GM23338 (cell line): ENCODE measurements around the gene TAGLN2.

Experiments
- CREB1 ChIP-seq: fragments of 250-450 bp; sonication (Bioruptor Pico); IDR thresholded peaks from 2 replicates; pipeline ENCODE4 v1.5.0; 2020; ENCODE audit warnings: low read depth, mild to moderate bottlenecking, moderate library complexity
- ETS1 ChIP-seq: IDR thresholded peaks from 2 replicates; pipeline ENCODE4 v1.6.1; 2016; ENCODE audit warnings: antibody characterized with exemption
- EZH2 ChIP-seq: fragments of 200-600 bp; sonication (generic); IDR thresholded peaks from one replicate; pipeline ENCODE4 v1.8.0; 2017; ENCODE audit warnings: antibody characterized with exemption, mild to moderate bottlenecking, low read depth; ENCODE audit not compliant: unreplicated experiment
- EZH2phosphoT487 ChIP-seq: fragments of 200-600 bp; sonication (generic); IDR thresholded peaks from one replicate; pipeline ENCODE4 v1.8.1; 2018; ENCODE audit warnings: antibody characterized with exemption; ENCODE audit not compliant: unreplicated experiment
- JUNB ChIP-seq: IDR thresholded peaks from one replicate; pipeline ENCODE4 v1.6.1; 2016; ENCODE audit warnings: antibody characterized with exemption; ENCODE audit not compliant: unreplicated experiment
- NANOG ChIP-seq: IDR thresholded peaks from 2 replicates; pipeline ENCODE4 v1.6.1; 2016; ENCODE audit warnings: antibody characterized with exemption, borderline replicate concordance
- POLR2AphosphoS5 ChIP-seq: IDR thresholded peaks from 2 replicates; pipeline ENCODE4 v1.6.1; 2016; ENCODE audit warnings: antibody characterized with exemption, low read depth
- STAT1 ChIP-seq: IDR thresholded peaks from one replicate; pipeline ENCODE4 v1.6.1; 2016; ENCODE audit warnings: antibody characterized with exemption; ENCODE audit not compliant: unreplicated experiment
- ZNF114 ChIP-seq: fragments of 250-450 bp; sonication (Bioruptor Pico); IDR thresholded peaks from 2 replicates; pipeline ENCODE4 v1.5.0; 2020; ENCODE audit warnings: mild to moderate bottlenecking, moderate library complexity
- ZNF331 ChIP-seq: fragments of 250-450 bp; sonication (Bioruptor Pico); IDR thresholded peaks from 2 replicates; pipeline ENCODE4 v1.5.0; 2020; ENCODE audit warnings: low read depth, mild to moderate bottlenecking, moderate library complexity
- TF ChIP-seq, protein P1 (sequence below), 2 experiments: fragments of 200-600 bp in 1 of 2; sonication (generic) in 1 of 2; conservative IDR thresholded peaks; 2 replicates each; pipeline versions ENCODE4 v1.5.1 to v1.6.1; 2016 to 2017; ENCODE audit warnings: antibody characterized with exemption in 2 of 2, low read depth in 2 of 2, mild to moderate bottlenecking in 2 of 2, moderate library complexity in 1 of 2
- TF ChIP-seq, protein P2 (sequence below): IDR thresholded peaks from one replicate; pipeline ENCODE4 v1.6.1; 2018; ENCODE audit warnings: antibody characterized with exemption; ENCODE audit not compliant: unreplicated experiment

DNA sequence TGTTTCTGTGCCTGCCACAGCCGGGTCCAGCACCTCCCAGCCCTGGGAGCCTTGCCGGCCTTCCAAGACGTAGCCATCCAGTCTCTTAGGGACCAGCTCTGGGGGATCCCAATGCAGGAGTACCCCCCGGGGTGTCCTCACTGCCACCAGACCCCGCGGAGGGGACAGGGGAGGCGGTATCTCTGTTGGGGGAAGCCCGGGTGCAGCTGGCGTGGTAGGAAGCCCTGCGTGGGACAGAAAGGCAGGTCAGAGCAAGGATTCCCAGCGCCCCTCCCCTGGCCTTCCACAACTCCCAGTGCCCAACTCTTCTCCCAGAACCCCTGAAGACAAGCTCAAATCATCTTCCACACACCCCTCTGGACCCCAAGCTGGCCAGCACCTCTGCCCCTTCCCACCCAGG, 4.9 kb upstream of the TAGLN2 start:
- TF ChIP-seq EZH2 (no peak), POLR2AphosphoS5 (no peak), JUNB (no peak), EZH2phosphoT487 (no peak), CREB1 (no peak), STAT1 (no peak), NANOG (no peak), ETS1 (no peak), ZNF331 (CRISPR knock-in tag) (no peak), ZNF114 (no peak)
- TF ChIP-seq, protein P1, sequence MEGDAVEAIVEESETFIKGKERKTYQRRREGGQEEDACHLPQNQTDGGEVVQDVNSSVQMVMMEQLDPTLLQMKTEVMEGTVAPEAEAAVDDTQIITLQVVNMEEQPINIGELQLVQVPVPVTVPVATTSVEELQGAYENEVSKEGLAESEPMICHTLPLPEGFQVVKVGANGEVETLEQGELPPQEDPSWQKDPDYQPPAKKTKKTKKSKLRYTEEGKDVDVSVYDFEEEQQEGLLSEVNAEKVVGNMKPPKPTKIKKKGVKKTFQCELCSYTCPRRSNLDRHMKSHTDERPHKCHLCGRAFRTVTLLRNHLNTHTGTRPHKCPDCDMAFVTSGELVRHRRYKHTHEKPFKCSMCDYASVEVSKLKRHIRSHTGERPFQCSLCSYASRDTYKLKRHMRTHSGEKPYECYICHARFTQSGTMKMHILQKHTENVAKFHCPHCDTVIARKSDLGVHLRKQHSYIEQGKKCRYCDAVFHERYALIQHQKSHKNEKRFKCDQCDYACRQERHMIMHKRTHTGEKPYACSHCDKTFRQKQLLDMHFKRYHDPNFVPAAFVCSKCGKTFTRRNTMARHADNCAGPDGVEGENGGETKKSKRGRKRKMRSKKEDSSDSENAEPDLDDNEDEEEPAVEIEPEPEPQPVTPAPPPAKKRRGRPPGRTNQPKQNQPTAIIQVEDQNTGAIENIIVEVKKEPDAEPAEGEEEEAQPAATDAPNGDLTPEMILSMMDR (conservative IDR thresholded peaks at IDR 0.05; ENCODE audit: low read depth in 2 of 2) = no peak
- TF ChIP-seq, protein P2, sequence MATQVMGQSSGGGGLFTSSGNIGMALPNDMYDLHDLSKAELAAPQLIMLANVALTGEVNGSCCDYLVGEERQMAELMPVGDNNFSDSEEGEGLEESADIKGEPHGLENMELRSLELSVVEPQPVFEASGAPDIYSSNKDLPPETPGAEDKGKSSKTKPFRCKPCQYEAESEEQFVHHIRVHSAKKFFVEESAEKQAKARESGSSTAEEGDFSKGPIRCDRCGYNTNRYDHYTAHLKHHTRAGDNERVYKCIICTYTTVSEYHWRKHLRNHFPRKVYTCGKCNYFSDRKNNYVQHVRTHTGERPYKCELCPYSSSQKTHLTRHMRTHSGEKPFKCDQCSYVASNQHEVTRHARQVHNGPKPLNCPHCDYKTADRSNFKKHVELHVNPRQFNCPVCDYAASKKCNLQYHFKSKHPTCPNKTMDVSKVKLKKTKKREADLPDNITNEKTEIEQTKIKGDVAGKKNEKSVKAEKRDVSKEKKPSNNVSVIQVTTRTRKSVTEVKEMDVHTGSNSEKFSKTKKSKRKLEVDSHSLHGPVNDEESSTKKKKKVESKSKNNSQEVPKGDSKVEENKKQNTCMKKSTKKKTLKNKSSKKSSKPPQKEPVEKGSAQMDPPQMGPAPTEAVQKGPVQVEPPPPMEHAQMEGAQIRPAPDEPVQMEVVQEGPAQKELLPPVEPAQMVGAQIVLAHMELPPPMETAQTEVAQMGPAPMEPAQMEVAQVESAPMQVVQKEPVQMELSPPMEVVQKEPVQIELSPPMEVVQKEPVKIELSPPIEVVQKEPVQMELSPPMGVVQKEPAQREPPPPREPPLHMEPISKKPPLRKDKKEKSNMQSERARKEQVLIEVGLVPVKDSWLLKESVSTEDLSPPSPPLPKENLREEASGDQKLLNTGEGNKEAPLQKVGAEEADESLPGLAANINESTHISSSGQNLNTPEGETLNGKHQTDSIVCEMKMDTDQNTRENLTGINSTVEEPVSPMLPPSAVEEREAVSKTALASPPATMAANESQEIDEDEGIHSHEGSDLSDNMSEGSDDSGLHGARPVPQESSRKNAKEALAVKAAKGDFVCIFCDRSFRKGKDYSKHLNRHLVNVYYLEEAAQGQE = no peak
